Endothelial cell of umbilical vein (primary cell): Measurements from ENCODE around the gene GCAT. TPM values are rescaled to one million over a fixed set of nuclear protein-coding genes. Genes with fewer than 3 reads are reported as not detected.

Experiments used
- BruUV-seq: library from RNA; stranded (reverse); fragments of 400-500 nt; replicated peaks from 2 replicates; lab custom pipeline; 2021; lab: Mats Ljungman, UMichigan
- CTCF ChIA-PET: fragments of 300-600, 350-600 bp; sonication (Branson Sonifier 250); formaldehyde crosslinking; loops from one replicate; lab custom pipeline; 2021; ENCODE audit warnings: antibody characterized with exemption, inconsistent platforms; lab: Charles Lee
- POLR2A ChIA-PET: fragments of 300-600, 350-600 bp; sonication (Branson Sonifier 250); formaldehyde crosslinking; loops from one replicate; lab custom pipeline; 2021; ENCODE audit warnings: antibody characterized with exemption, inconsistent platforms; lab: Charles Lee
- DNase-seq: peaks from one replicate; pipeline ENCODE4 v3.0.0-alpha.2; 2011; ENCODE audit warnings: low read depth, low spot score
- FAIRE-seq: peaks from 2 replicates; lab custom pipeline; 2011; peaks lifted over from hg19 to GRCh38; lab: Jason Lieb, UNC
- H2AFZ ChIP-seq: 2 replicates; pipeline ENCODE4 v1.6.0; 2012; ENCODE audit warnings: low read depth, low read length, control low read depth, inconsistent platforms
- H3K27ac ChIP-seq: 2 replicates; pipeline ENCODE4 v1.5.1; 2011; ENCODE audit warnings: low read depth, mild to moderate bottlenecking, control low read depth, low read length, moderate library complexity; ENCODE audit not compliant: insufficient read depth
- H3K27me3 ChIP-seq, 2 experiments: 2 replicates each; pipeline versions ENCODE4 v1.6.0 to v1.6.1; 2011; ENCODE audit warnings: low read length in 2 of 2, mixed read lengths in 1 of 2; ENCODE audit not compliant: control insufficient read depth in 2 of 2, insufficient read depth in 2 of 2
- H3K36me3 ChIP-seq, 2 experiments: 2 replicates in 1 of 2; 3 replicates in 1 of 2; pipeline ENCODE4 v1.5.1; 2011; ENCODE audit warnings: low read length in 2 of 2, mild to moderate bottlenecking in 1 of 2, moderate library complexity in 1 of 2; ENCODE audit not compliant: control insufficient read depth in 2 of 2, insufficient read depth in 2 of 2; ENCODE audit errors: extremely low read depth in 1 of 2
- H3K4me1 ChIP-seq: 3 replicates; pipeline ENCODE4 v1.5.1; 2011; ENCODE audit warnings: mild to moderate bottlenecking, low read length; ENCODE audit not compliant: control insufficient read depth, insufficient read depth; ENCODE audit errors: extremely low read depth
- H3K4me2 ChIP-seq: 2 replicates; pipeline ENCODE4 v1.6.1; 2011; ENCODE audit warnings: low read length, control low read depth, mixed read lengths; ENCODE audit not compliant: insufficient read depth
- H3K4me3 ChIP-seq, 3 experiments: fragments of 200-600 bp in 1 of 3; sonication (generic), shearing (Covaris generic) in 1 of 3; replicated peaks in 1 of 3; 2 replicates each; pipeline ENCODE4 v1.5.1; 2011 to 2016; ENCODE audit warnings: control low read depth in 3 of 3, low read length in 3 of 3, mild to moderate bottlenecking in 2 of 3, inconsistent platforms in 1 of 3, low read depth in 1 of 3, moderate library complexity in 1 of 3; ENCODE audit not compliant: insufficient read depth in 1 of 3
- H3K79me2 ChIP-seq: 2 replicates; pipeline ENCODE4 v1.6.0; 2012; ENCODE audit warnings: low read length, inconsistent platforms; ENCODE audit not compliant: control insufficient read depth, insufficient read depth
- H3K9ac ChIP-seq: replicated peaks from 2 replicates; pipeline ENCODE3; 2011; ENCODE audit warnings: low read length, control low read depth; ENCODE audit not compliant: insufficient read depth; ENCODE audit errors: extremely low read depth
- H3K9me1 ChIP-seq: replicated peaks from 3 replicates; pipeline ENCODE4 v1.6.0; 2011; ENCODE audit warnings: mild to moderate bottlenecking, low read length; ENCODE audit not compliant: control insufficient read depth, insufficient read depth; ENCODE audit errors: extremely low read depth
- H3K9me3 ChIP-seq: replicated peaks from 2 replicates; pipeline ENCODE4 v1.5.1; 2012; ENCODE audit warnings: low read length, inconsistent platforms; ENCODE audit not compliant: control insufficient read depth, insufficient read depth
- H4K20me1 ChIP-seq: replicated peaks from 2 replicates; pipeline ENCODE3; 2011; ENCODE audit warnings: mild to moderate bottlenecking, low read length; ENCODE audit not compliant: control insufficient read depth, insufficient read depth; ENCODE audit errors: extremely low read depth
- EZH2 ChIP-seq: IDR thresholded peaks from 2 replicates; pipeline ENCODE4 v1.6.1; 2012; ENCODE audit warnings: borderline replicate concordance, low read depth, mild to moderate bottlenecking, moderate library complexity, low read length, inconsistent platforms; ENCODE audit not compliant: severe bottlenecking
- FOS ChIP-seq: IDR thresholded peaks from 2 replicates; pipeline ENCODE4 v1.6.1; 2011; ENCODE audit warnings: mild to moderate bottlenecking, low read length, moderate library complexity, borderline replicate concordance; ENCODE audit not compliant: insufficient read depth
- GATA2 ChIP-seq: IDR thresholded peaks from 2 replicates; pipeline ENCODE4 v1.7.0; 2011; ENCODE audit warnings: low read depth, mild to moderate bottlenecking, moderate library complexity, mixed read lengths, low read length; ENCODE audit not compliant: insufficient read length, insufficient read depth
- JUN ChIP-seq: IDR thresholded peaks from 2 replicates; pipeline ENCODE4 v1.6.1; 2011; ENCODE audit warnings: borderline replicate concordance, low read depth; ENCODE audit not compliant: insufficient read length, insufficient read depth
- MAX ChIP-seq: IDR thresholded peaks from 2 replicates; pipeline ENCODE4 v1.6.1; 2011; ENCODE audit not compliant: insufficient read depth, insufficient read length
- MYC ChIP-seq: IDR thresholded peaks from one replicate; pipeline ENCODE4 v1.6.1; 2011; ENCODE audit warnings: mild to moderate bottlenecking, low read depth, low read length
- POLR2A ChIP-seq: IDR thresholded peaks from 2 replicates; pipeline ENCODE4 v1.6.1; 2012; ENCODE audit warnings: low read depth, mild to moderate bottlenecking, control low read depth, low read length
- POLR2AphosphoS5 ChIP-seq: IDR thresholded peaks from 2 replicates; pipeline ENCODE4 v1.6.1; 2012; ENCODE audit warnings: low read depth, mild to moderate bottlenecking, control low read depth, low read length, moderate library complexity; ENCODE audit not compliant: insufficient read depth
- dilution Hi-C: fragments of 300-500 bp; cut with MboI; formaldehyde crosslinking; loops from one replicate; pipeline ENCODE4 v1.15.0; 2019; ENCODE audit warnings: low sequenced_read_pairs; ENCODE audit not compliant: extremely low pct_ligation_motif_present
- intact Hi-C: fragments of 100-400 bp; cut with micrococcal nuclease; formaldehyde crosslinking; loops from one replicate; pipeline ENCODE4 v1.10.0; 2022
- polyA plus RNA-seq, 4 experiments: library from polyadenylated mRNA; depleted of rRNA in 3 of 4; stranded (reverse) in 3 of 4; unstranded in 1 of 4; fragments of >200 nt; gene quantifications; 2 replicates each; pipeline versions ENCODE4 v1.2.1 to v1.2.3, GENCODE V29; 2011 to 2012; ENCODE audit warnings: missing spikeins in 1 of 4
- total RNA-seq: library from RNA; stranded (reverse); gene quantifications from 2 replicates; pipeline ENCODE4 v1.2.3, GENCODE V29; 2021
- TF ChIP-seq, protein P1 (sequence below), 2 donors: IDR thresholded peaks; 1 replicate in 1 of 2; 2 replicates in 1 of 2; pipeline ENCODE4 v1.5.1; 2011; ENCODE audit warnings: low read length in 2 of 2, mild to moderate bottlenecking in 2 of 2, moderate library complexity in 2 of 2, control low read depth in 1 of 2, inconsistent platforms in 1 of 2, low read depth in 1 of 2; ENCODE audit not compliant: insufficient read depth in 1 of 2; ENCODE audit errors: extremely low read depth in 1 of 2

The GCAT gene
- total and polyA plus RNA-seq, 2 donors (not counting 3 experiments of a cell fraction or from before 2014, with no cell fraction given), result 19.7 TPM

DNA sequence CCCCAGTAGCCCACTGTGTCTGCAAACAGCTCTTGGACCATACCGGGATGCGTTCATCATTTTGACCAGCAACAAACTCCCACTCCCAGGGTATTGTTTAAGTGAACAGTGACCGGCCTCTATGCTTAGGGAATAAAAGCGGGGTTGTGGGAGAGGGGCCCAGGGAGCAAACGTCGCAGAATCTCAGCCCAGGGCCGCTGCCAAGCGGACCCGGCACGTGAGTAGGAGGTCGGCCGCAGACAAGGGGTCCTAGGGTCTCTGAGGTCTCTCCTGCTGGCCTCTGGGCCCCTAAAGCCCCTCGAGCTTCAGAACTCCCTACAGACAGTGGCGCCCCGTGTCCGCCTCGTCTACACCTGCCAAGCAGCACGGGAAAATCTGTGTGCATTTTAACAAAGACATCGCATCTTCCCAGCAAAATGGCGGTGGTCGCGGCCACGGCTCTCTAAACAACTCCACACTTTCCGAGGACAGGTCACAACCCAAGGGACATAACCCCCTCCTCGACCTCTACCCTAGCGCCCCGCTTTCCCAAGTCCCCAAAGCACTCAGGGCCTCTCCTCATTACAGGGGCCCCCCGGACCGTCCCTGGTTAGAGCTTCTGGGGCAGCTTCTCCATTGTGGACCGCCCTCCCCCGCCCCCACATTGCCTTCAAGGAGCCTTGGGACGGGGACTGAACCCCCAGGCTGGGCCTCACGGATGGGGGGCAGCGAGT lies 3.9 kb upstream of the GCAT start:
- Histone ChIP-seq H3K79me2 (peaks cover 13% of the 10 kb centered on the region), H4K20me1 (no peaks in the 10 kb centered on the region), H3K9me3 (no peaks in the 10 kb centered on the region), H3K27ac (no peak overlapping the region), H3K4me1 (peaks cover 36% of the 10 kb centered on the region), H3K36me3 (no peaks in the 10 kb centered on the region), H2AFZ (peak overlapping the region; percentile 27), H3K4me2 (peak overlapping the region; percentile 50), H3K4me3 (no peak overlapping the region), H3K9me1 (no peaks in the 10 kb centered on the region), H3K27me3 (no peaks in the 10 kb centered on the region), H3K9ac (no peak overlapping the region)
- ChIA-PET POLR2A (no interaction called here), CTCF (no interaction called here)
- intact Hi-C loops (no loop called here), dilution Hi-C loops (no loop called here)
- TF ChIP-seq POLR2A (no peak), POLR2AphosphoS5 (no peak), JUN (no peak), MYC (no peak), FOS (no peak), EZH2 (no peak), GATA2 (no peak), MAX (no peak)
- TF ChIP-seq, protein P1, sequence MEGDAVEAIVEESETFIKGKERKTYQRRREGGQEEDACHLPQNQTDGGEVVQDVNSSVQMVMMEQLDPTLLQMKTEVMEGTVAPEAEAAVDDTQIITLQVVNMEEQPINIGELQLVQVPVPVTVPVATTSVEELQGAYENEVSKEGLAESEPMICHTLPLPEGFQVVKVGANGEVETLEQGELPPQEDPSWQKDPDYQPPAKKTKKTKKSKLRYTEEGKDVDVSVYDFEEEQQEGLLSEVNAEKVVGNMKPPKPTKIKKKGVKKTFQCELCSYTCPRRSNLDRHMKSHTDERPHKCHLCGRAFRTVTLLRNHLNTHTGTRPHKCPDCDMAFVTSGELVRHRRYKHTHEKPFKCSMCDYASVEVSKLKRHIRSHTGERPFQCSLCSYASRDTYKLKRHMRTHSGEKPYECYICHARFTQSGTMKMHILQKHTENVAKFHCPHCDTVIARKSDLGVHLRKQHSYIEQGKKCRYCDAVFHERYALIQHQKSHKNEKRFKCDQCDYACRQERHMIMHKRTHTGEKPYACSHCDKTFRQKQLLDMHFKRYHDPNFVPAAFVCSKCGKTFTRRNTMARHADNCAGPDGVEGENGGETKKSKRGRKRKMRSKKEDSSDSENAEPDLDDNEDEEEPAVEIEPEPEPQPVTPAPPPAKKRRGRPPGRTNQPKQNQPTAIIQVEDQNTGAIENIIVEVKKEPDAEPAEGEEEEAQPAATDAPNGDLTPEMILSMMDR (IDR thresholded peaks at IDR 0.05; ENCODE audit: extremely low read depth in 1 of 2, insufficient read depth in 1 of 2, low read depth in 1 of 2, low read length in 2 of 2), result no peak
- no peak for DNase-seq
- FAIRE-seq, result no peak
- BruUV-seq, result no TSS peak
